Right lobe of liver (tissue), 6 donors: ENCODE measurements around the gene FAM169A. TPM values are rescaled to one million over a fixed set of nuclear protein-coding genes. Genes with fewer than 3 reads are reported as not detected.

Experiments used
- ATAC-seq, 4 donors: fragments of 200-7000 bp; cut with Tn5 transposase; one replicate each; pipeline ENCODE4 v1.9.1; 2020; ENCODE audit warnings: mild to moderate bottlenecking in 4 of 4, moderate library complexity in 4 of 4
- DNase-seq, 3 donors: peaks; one replicate each; pipeline ENCODE4 v3.0.0-alpha.2; 2020
- H3K27ac ChIP-seq, 3 donors: fragments of 200-600 bp; one replicate each; pipeline ENCODE4 v1.8.0; 2022
- H3K27me3 ChIP-seq, 2 donors: fragments of 200-600 bp; one replicate each; pipeline ENCODE4 v1.8.0; 2022
- H3K36me3 ChIP-seq, 4 donors: fragments of 200-600 bp; sonication (generic) in 1 of 4; one replicate each; pipeline versions ENCODE4 v1.5.1 to v1.8.0; 2017 to 2022; ENCODE audit warnings: control low read depth in 1 of 4
- H3K4me1 ChIP-seq, 4 donors: fragments of 200-600 bp; sonication (generic) in 1 of 4; one replicate each; pipeline versions ENCODE4 v1.5.1 to v1.8.0; 2017 to 2022; ENCODE audit warnings: control low read depth in 1 of 4
- H3K4me3 ChIP-seq, 3 donors: fragments of 200-600 bp; one replicate each; pipeline ENCODE4 v1.8.0; 2022
- H3K9me3 ChIP-seq, 4 donors: fragments of 200-600 bp; sonication (generic) in 1 of 4; one replicate each; pipeline versions ENCODE4 v1.5.1 to v1.8.0; 2017 to 2022; ENCODE audit warnings: control low read depth in 1 of 4
- POLR2A ChIP-seq: fragments of 450-650 bp; IDR thresholded peaks from one replicate; pipeline ENCODE4 v1.6.1; 2017; ENCODE audit warnings: antibody characterized with exemption, mild to moderate bottlenecking
- WGBS: methylation state at CpG from one replicate; pipeline ENCODE4 v1.1.6; 2018; ENCODE audit warnings: low coverage, low lambda C conversion rate; ENCODE audit not compliant: insufficient coverage; ENCODE audit errors: missing lambda C conversion rate; 5-methylcytosine and 5-hydroxymethylcytosine counted together
- intact Hi-C, 2 donors: fragments of 100-400 bp; cut with DNase I; formaldehyde crosslinking; loops; one replicate each; pipeline versions ENCODE4 v1.11.2 to v1.14.1; 2022
- small RNA-seq, 2 experiments: library from RNA; depleted of rRNA; stranded (forward); fragments of <200 nt; gene quantifications; one replicate each; pipeline ENCODE3, GENCODE V24; 2016
- total RNA-seq, 6 experiments: library from RNA; depleted of rRNA in 2 of 6; stranded (reverse); fragments of >200 nt in 2 of 6; fragmentation: NEBNext Ultra II Directional in 3 of 6; extraction: Animal tissue kit (Norgen Biotek cat#: 25700) in 3 of 6; gene quantifications; one replicate each; pipeline versions ENCODE4 v1.1.0 to v1.2.4, GENCODE V29; 2016 to 2023
- TF ChIP-seq, protein P1 (sequence below), 4 donors: fragments of 200-600 bp in 3 of 4; fragments of 450-650 bp in 1 of 4; IDR thresholded peaks; one replicate each; pipeline versions ENCODE4 v1.5.1 to v1.8.0; 2016 to 2022; ENCODE audit warnings: antibody characterized with exemption in 4 of 4, mild to moderate bottlenecking in 2 of 4
- donor health status: DM: no; HTN: yes; CAD: no.
- donor health status: DM: no; HTN: no; CAD: no.
- donor health status: DM: no; HTN: no; CAD: no.
- donor health status: DM: no; HTN: yes; CAD: no.
- donor health status: DM: no; HTN: yes; CAD: no.

FAM169A gene
- total RNA-seq, 6 experiments from 2014 or later, result 1.2 to 7.5 (median 4.1) TPM

DNA sequence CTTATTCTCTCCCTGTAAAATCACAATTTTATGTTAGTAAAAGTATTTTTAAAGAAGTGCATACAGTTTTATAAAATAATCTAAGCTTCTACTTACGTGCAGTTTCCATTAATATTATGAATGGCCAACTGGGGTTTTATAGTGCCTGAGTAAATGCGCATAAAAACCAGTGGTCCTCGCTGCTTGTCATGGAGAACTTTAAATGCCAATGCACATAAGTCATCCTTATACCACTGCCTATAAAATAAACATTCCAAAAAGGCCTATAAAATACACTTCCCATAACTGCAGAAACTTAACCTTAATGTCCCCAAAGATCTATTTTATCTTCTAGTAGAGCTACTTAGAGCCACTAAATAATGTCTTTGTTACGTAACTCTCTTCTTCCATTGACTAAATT lies 127.8 kb downstream of the FAM169A start:
- 96% methylated on average over 4 of the region's 4 CpGs for WGBS
- no peak for ATAC-seq
- no peaks in the 10 kb centered on the region for H3K4me1 ChIP-seq
- H3K36me3 ChIP-seq, result peaks cover 0 to 88% (median 9%) of the 10 kb centered on the region in 4 donors
- TF ChIP-seq, protein P1, sequence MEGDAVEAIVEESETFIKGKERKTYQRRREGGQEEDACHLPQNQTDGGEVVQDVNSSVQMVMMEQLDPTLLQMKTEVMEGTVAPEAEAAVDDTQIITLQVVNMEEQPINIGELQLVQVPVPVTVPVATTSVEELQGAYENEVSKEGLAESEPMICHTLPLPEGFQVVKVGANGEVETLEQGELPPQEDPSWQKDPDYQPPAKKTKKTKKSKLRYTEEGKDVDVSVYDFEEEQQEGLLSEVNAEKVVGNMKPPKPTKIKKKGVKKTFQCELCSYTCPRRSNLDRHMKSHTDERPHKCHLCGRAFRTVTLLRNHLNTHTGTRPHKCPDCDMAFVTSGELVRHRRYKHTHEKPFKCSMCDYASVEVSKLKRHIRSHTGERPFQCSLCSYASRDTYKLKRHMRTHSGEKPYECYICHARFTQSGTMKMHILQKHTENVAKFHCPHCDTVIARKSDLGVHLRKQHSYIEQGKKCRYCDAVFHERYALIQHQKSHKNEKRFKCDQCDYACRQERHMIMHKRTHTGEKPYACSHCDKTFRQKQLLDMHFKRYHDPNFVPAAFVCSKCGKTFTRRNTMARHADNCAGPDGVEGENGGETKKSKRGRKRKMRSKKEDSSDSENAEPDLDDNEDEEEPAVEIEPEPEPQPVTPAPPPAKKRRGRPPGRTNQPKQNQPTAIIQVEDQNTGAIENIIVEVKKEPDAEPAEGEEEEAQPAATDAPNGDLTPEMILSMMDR (IDR thresholded peaks at IDR 0.05), result no peak
- no peak for TF ChIP-seq POLR2A
- no peaks in the 10 kb centered on the region for H3K9me3 ChIP-seq
- H3K4me3 ChIP-seq, result no peak overlapping the region
- no peak overlapping the region for H3K27ac ChIP-seq
- intact Hi-C loops, result no loop called here
- no peaks in the 10 kb centered on the region for H3K27me3 ChIP-seq
- no peak for DNase-seq

DNA sequence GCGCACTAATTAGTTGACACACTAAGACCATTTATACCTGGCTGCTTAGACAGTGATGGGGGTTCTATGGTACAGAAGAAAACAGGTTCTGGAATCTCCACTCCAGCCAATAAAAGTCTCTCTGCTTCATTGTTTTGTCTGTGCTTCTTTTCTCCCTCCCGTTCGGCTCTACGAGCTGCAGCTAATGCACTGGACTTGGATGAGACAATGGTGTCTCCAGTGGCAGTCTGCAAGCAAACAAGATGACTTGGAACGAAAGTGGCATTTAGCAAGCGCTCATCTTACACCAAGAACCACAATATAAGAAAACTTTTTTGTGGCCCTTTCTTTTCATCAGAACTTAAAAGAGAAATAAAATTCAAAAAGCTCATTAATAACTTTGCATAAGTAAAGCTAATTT lies 129.4 kb downstream of the FAM169A start:
- WGBS, result 91% methylated on average over 6 of the region's 6 CpGs
- ATAC-seq (no peak), DNase-seq (no peak)
- no peak for TF ChIP-seq POLR2A
- TF ChIP-seq, protein P1 (IDR thresholded peaks at IDR 0.05), result no peak
- Histone ChIP-seq H3K27me3 (no peaks in the 10 kb centered on the region), H3K4me1 (no peaks in the 10 kb centered on the region), H3K4me3 (no peak overlapping the region), H3K36me3 (peaks cover 0 to 87% (median 6%) of the 10 kb centered on the region in 4 donors), H3K9me3 (no peaks in the 10 kb centered on the region), H3K27ac (no peak overlapping the region)
- intact Hi-C loops, result no loop called here

Small RNA genes within 50 kb of the gene (small RNA-seq; reads per million reads assigned to genes)
- gene RF00561, result 0 reads per million in 2 experiments

Other genes starting within 250 kb of the FAM169A start
- gene ENC1, start 225.7 kb downstream of the FAM169A start, total RNA-seq, result 1 to 10 TPM; 4.5 to 6.8 (median 5.5) TPM
- gene HEXB, start 181.2 kb downstream of the FAM169A start, total RNA-seq, result 100 to 1,000 TPM in 3 of 6 experiments, 10 to 100 TPM in 3; 67.8 to 174 (median 121) TPM
- 10 to 100 TPM; 16.5 to 35.0 (median 29.7) TPM for gene GFM2, start 99.3 kb downstream of the FAM169A start, total RNA-seq
- gene NSA2, start 99.1 kb downstream of the FAM169A start, total RNA-seq, result 10 to 100 TPM; 19.0 to 66.3 (median 26.1) TPM
- gene GCNT4, start 186.2 kb upstream of the FAM169A start, total RNA-seq, result 1 to 10 TPM in 3 of 6 experiments, under 1 TPM in 3; 0.35 to 2.0 (median 0.96) TPM